Activated B cell treated with CpG ODN at 0.5 μM for 24 hours (primary cell): ENCODE data around the gene SEC14L5. TPM values are rescaled to one million over a fixed set of nuclear protein-coding genes. Genes with fewer than 3 reads are reported as not detected.

Experiments
- ATAC-seq: fragments of 200-7000 bp; cut with Tn5 transposase; one replicate; pipeline ENCODE4 v1.10.0; 2021; ENCODE audit warnings: low read depth, mild to moderate bottlenecking, moderate library complexity
- CTCF ChIA-PET: fragments of 350-600 bp; sonication (Branson Sonifier 250); formaldehyde crosslinking; loops from one replicate; lab custom pipeline; 2021; ENCODE audit warnings: antibody characterized with exemption; lab: Charles Lee
- POLR2A ChIA-PET: fragments of 350-600 bp; sonication (Branson Sonifier 250); formaldehyde crosslinking; loops from one replicate; lab custom pipeline; 2021; ENCODE audit warnings: antibody characterized with exemption; lab: Charles Lee
- DNase-seq: peaks from one replicate; pipeline ENCODE4 v3.0.0; 2022
- H3K27ac Mint-ChIP-seq: one replicate; pipeline ENCODE4 v1.8.0; 2020; ENCODE audit warnings: mixed read lengths
- H3K27me3 Mint-ChIP-seq: one replicate; pipeline ENCODE4 v1.8.0; 2021; ENCODE audit warnings: mixed read lengths
- H3K36me3 Mint-ChIP-seq: one replicate; pipeline ENCODE4 v1.8.0; 2021; ENCODE audit warnings: low read depth, mixed read lengths
- H3K4me1 Mint-ChIP-seq: one replicate; pipeline ENCODE4 v1.8.0; 2021; ENCODE audit warnings: mixed read lengths
- H3K4me3 Mint-ChIP-seq: one replicate; pipeline ENCODE4 v1.8.0; 2020; ENCODE audit warnings: mild to moderate bottlenecking, mixed read lengths
- H3K9me3 Mint-ChIP-seq: one replicate; pipeline ENCODE4 v1.8.0; 2020; ENCODE audit warnings: mixed read lengths
- CTCF ChIP-seq: fragments of 200-600 bp; IDR thresholded peaks from one replicate; pipeline ENCODE4 v1.8.0; 2022; ENCODE audit warnings: antibody characterized with exemption, mild to moderate bottlenecking
- intact Hi-C: fragments of 100-400 bp; cut with micrococcal nuclease; formaldehyde crosslinking; loops from one replicate; pipeline ENCODE4 v1.15.1; 2024
- total RNA-seq: library from RNA; stranded (reverse); gene quantifications from 2 replicates; pipeline ENCODE4 v1.2.3, GENCODE V29; 2022

Gene SEC14L5
- total RNA-seq, 1 donor from 2014 or later, result not detected

GRCh38 chr16:5007256-5007655, 49.1 kb downstream of the SEC14L5 start:
- no peak overlapping the region for H3K27ac Mint-ChIP-seq
- CTCF ChIA-PET, result no interaction called here
- POLR2A ChIA-PET, result no interaction called here

GRCh38 chr16:5008311-5008731, 50.2 kb downstream of the SEC14L5 start:
- H3K27me3 Mint-ChIP-seq, result peaks cover 18% of the 10 kb centered on the region
- no peaks in the 10 kb centered on the region for H3K4me1 Mint-ChIP-seq
- no peaks in the 10 kb centered on the region for H3K9me3 Mint-ChIP-seq
- intact Hi-C loops, result no loop called here
- ChIA-PET POLR2A (no interaction called here), CTCF (no interaction called here)
- ATAC-seq, result no peak
- no peaks in the 10 kb centered on the region for H3K36me3 Mint-ChIP-seq
- no peak overlapping the region for H3K4me3 Mint-ChIP-seq
- no peak overlapping the region for H3K27ac Mint-ChIP-seq
- no peak for TF ChIP-seq CTCF
- DNase-seq, result no peak

More at GRCh38 chr16:5007256-5007655, 49.1 kb downstream of the SEC14L5 start:
- no peaks in the 10 kb centered on the region for H3K9me3 Mint-ChIP-seq
- H3K4me3 Mint-ChIP-seq, result no peak overlapping the region
- TF ChIP-seq CTCF, result no peak
- intact Hi-C loops, result no loop called here
- no peaks in the 10 kb centered on the region for H3K4me1 Mint-ChIP-seq
- no peak for ATAC-seq
- peaks cover 18% of the 10 kb centered on the region for H3K27me3 Mint-ChIP-seq
- DNase-seq, result no peak
- H3K36me3 Mint-ChIP-seq, result no peaks in the 10 kb centered on the region

- ChIA-PET CTCF (no interaction called here), POLR2A (no interaction called here)
- Mint-ChIP-seq H3K4me1 (no peaks in the 10 kb centered on the region), H3K4me3 (no peak overlapping the region), H3K27ac (no peak overlapping the region), H3K36me3 (no peaks in the 10 kb centered on the region), H3K9me3 (no peaks in the 10 kb centered on the region), H3K27me3 (peaks cover 14% of the 10 kb centered on the region)
- no peak for DNase-seq
- intact Hi-C loops, result no loop called here
- no peak for ATAC-seq
- no peak for TF ChIP-seq CTCF
Observed at GRCh38 chr16:5010576-5011329, 52.6 kb downstream of the SEC14L5 start.

GRCh38 chr16:5011637-5012036, 53.5 kb downstream of the SEC14L5 start:
- ChIA-PET POLR2A (no interaction called here), CTCF (no interaction called here)
- Mint-ChIP-seq H3K9me3 (no peaks in the 10 kb centered on the region), H3K36me3 (no peaks in the 10 kb centered on the region), H3K4me3 (no peak overlapping the region), H3K27ac (no peak overlapping the region), H3K4me1 (no peaks in the 10 kb centered on the region), H3K27me3 (peaks cover 14% of the 10 kb centered on the region)
- TF ChIP-seq CTCF, result no peak
- no peak for DNase-seq
- intact Hi-C loops, result no loop called here
- ATAC-seq, result no peak

GRCh38 chr16:5012887-5013286, 54.8 kb downstream of the SEC14L5 start:
- no peak overlapping the region for H3K4me3 Mint-ChIP-seq
- intact Hi-C loops, result no loop called here
- no peak for DNase-seq
- POLR2A ChIA-PET, result no interaction called here
- H3K27me3 Mint-ChIP-seq, result peaks cover 14% of the 10 kb centered on the region
- H3K9me3 Mint-ChIP-seq, result no peaks in the 10 kb centered on the region
- no peak for ATAC-seq
- no peaks in the 10 kb centered on the region for H3K36me3 Mint-ChIP-seq
- CTCF ChIA-PET, result no interaction called here
- no peak for TF ChIP-seq CTCF
- H3K27ac Mint-ChIP-seq, result no peak overlapping the region
- no peaks in the 10 kb centered on the region for H3K4me1 Mint-ChIP-seq
